ENCODE measurements around the gene SIGLEC7.

SIGLEC7 gene

DNA sequence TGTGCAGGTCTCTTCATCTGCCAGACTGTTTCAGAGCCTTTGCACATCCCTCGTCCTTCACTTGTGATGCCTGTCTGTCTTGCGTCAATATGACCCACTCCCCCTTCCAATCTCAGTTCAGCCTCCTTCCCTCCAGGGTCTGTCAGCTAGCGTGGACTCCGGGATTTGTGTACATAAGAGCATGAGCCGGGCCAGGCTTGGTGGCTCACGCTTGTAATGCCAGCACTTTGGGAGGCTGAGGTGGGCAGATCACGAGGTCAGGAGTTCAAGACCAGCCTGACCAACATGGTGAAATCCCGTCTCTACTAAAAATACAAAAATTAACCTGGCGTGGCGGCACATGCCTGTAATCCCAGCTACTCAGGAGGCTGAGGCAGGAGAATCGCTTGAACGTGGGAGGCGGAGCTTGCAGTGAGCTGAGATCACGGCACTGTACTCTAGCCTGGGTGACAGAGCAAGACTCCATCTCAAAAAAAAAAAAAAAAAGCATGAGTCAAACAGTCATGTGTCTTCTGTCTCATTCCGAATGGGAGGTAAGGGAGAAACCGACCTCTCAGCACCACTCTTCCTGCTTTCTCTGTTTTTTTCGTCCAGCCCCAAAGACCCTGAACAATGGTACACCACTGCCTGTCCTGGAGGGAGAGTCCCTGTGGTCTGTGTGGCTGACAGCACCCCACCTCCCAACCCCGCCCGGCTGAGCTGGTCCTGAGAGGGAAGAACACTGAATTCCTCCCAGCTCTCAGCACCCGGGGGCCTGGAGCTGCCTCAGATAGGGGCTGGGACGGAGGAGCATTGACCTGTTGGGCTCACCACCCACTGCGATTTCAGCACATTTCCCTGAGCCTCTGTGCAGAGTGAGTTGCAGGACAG, 19.8 kb upstream of the SIGLEC7 start:
- peaks cover 30% of the 10 kb centered on the region for H3K27me3 ChIP-seq (ENCODE audit: insufficient read depth, low read depth)
- no peak overlapping the region for H3K9ac ChIP-seq
- H3K79me2 ChIP-seq (ENCODE audit: insufficient read depth, low read depth): no peaks in the 10 kb centered on the region
- H3K27ac ChIP-seq: no peak overlapping the region
- TF ChIP-seq, protein P1, sequence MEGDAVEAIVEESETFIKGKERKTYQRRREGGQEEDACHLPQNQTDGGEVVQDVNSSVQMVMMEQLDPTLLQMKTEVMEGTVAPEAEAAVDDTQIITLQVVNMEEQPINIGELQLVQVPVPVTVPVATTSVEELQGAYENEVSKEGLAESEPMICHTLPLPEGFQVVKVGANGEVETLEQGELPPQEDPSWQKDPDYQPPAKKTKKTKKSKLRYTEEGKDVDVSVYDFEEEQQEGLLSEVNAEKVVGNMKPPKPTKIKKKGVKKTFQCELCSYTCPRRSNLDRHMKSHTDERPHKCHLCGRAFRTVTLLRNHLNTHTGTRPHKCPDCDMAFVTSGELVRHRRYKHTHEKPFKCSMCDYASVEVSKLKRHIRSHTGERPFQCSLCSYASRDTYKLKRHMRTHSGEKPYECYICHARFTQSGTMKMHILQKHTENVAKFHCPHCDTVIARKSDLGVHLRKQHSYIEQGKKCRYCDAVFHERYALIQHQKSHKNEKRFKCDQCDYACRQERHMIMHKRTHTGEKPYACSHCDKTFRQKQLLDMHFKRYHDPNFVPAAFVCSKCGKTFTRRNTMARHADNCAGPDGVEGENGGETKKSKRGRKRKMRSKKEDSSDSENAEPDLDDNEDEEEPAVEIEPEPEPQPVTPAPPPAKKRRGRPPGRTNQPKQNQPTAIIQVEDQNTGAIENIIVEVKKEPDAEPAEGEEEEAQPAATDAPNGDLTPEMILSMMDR (conservative IDR thresholded peaks at IDR 0.05; ENCODE audit: low read depth, low read length): no peak
- no peak overlapping the region for H3K4me3 ChIP-seq (IDR thresholded peaks at IDR 0.05; ENCODE audit: insufficient read depth, low read depth, low read length)
- H4K20me1 ChIP-seq (ENCODE audit: insufficient read depth): no peaks in the 10 kb centered on the region
- no peak overlapping the region for H3K4me2 ChIP-seq
- no peak overlapping the region for H2AFZ ChIP-seq (ENCODE audit: low read depth)
- no peaks in the 10 kb centered on the region for H3K36me3 ChIP-seq (ENCODE audit: insufficient read depth)
- no peaks in the 10 kb centered on the region for H3K4me1 ChIP-seq (ENCODE audit: low read depth, poor library complexity, severe bottlenecking)

DNA sequence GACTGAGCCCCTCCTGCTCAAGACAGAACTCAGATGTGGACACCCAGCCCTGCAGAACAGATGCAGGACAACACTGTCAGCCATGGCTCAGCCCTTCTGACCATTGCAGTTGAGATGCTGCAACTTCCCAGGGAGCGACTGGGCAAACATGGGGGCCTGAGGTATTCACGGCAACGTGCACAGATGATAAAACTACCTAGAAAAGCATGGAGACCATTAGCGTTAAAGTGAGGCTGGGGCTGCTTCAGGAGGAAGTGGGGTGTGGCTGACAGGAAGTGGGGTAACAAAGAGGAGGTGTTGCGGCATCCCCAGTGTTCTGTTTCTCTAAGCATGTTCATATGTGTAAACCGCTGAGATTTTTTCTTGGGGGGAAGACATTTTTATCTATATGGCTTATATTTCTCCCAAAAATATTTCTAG, 18.7 kb upstream of the SIGLEC7 start:
- Histone ChIP-seq H4K20me1 (ENCODE audit: insufficient read depth) (no peaks in the 10 kb centered on the region), H3K9ac (no peak overlapping the region), H3K4me2 (no peak overlapping the region), H3K79me2 (ENCODE audit: insufficient read depth, low read depth) (no peaks in the 10 kb centered on the region), H3K36me3 (ENCODE audit: insufficient read depth) (no peaks in the 10 kb centered on the region), H2AFZ (ENCODE audit: low read depth) (no peak overlapping the region), H3K4me1 (ENCODE audit: low read depth, poor library complexity, severe bottlenecking) (no peaks in the 10 kb centered on the region), H3K27me3 (ENCODE audit: insufficient read depth, low read depth) (peaks cover 25% of the 10 kb centered on the region), H3K27ac (no peak overlapping the region), H3K4me3 (IDR thresholded peaks at IDR 0.05; ENCODE audit: insufficient read depth, low read depth, low read length) (no peak overlapping the region)
- TF ChIP-seq, protein P1 (conservative IDR thresholded peaks at IDR 0.05; ENCODE audit: low read depth, low read length): no peak

DNA sequence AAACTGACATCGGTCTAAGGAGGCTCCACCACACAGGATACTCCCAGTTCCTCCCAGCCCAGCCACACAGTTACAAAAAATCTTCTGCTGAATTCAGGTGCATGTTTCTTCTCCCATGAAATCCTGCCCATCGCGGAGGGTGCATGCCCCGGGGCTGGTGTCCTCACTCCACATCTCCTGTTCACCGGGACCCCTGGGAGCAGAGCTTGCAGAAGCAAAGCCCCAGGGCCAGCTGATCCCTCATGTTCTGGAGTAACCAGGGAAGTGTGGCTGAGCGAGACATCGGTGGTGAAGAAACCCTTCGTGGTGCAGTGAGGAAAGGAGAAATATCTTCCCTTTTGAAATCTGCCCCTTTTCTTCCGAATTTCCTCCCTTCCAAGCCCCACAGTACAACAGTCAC, 18.3 kb upstream of the SIGLEC7 start:
- TF ChIP-seq, protein P1 (conservative IDR thresholded peaks at IDR 0.05; ENCODE audit: low read depth, low read length): no peak
- Histone ChIP-seq H3K79me2 (ENCODE audit: insufficient read depth, low read depth) (no peaks in the 10 kb centered on the region), H3K4me2 (no peak overlapping the region), H2AFZ (ENCODE audit: low read depth) (no peak overlapping the region), H3K4me1 (ENCODE audit: low read depth, poor library complexity, severe bottlenecking) (no peaks in the 10 kb centered on the region), H3K27ac (no peak overlapping the region), H3K27me3 (ENCODE audit: insufficient read depth, low read depth) (peaks cover 23% of the 10 kb centered on the region), H3K36me3 (ENCODE audit: insufficient read depth) (no peaks in the 10 kb centered on the region), H4K20me1 (ENCODE audit: insufficient read depth) (no peaks in the 10 kb centered on the region), H3K4me3 (IDR thresholded peaks at IDR 0.05; ENCODE audit: insufficient read depth, low read depth, low read length) (no peak overlapping the region), H3K9ac (no peak overlapping the region)

DNA sequence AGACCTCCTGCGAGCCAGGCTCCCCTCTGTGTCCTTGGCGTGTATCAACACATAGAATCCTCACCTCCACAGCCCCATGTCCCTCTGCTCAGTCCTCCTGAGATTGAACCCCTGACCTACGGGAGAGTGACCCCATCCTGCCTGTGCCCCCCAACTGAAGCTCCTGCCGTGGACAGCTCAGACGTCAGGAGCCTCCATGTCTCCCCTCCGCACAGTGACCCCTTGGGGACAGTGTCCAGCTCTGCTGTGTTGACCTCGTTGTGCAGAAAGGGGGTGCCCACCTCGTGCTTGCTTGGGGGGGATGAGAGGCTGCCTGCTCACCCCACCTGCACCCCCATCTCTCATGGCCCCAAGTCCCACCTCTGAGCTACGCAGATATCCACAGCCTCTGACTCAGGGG, 17.9 kb upstream of the SIGLEC7 start:
- H3K4me2 ChIP-seq: no peak overlapping the region
- H3K79me2 ChIP-seq (ENCODE audit: insufficient read depth, low read depth): no peaks in the 10 kb centered on the region
- no peaks in the 10 kb centered on the region for H3K4me1 ChIP-seq (ENCODE audit: low read depth, poor library complexity, severe bottlenecking)
- H3K4me3 ChIP-seq (IDR thresholded peaks at IDR 0.05; ENCODE audit: insufficient read depth, low read depth, low read length): no peak overlapping the region
- H3K27ac ChIP-seq: no peak overlapping the region
- H4K20me1 ChIP-seq (ENCODE audit: insufficient read depth): no peaks in the 10 kb centered on the region
- no peak overlapping the region for H3K9ac ChIP-seq
- H2AFZ ChIP-seq (ENCODE audit: low read depth): no peak overlapping the region
- TF ChIP-seq, protein P1 (conservative IDR thresholded peaks at IDR 0.05; ENCODE audit: low read depth, low read length): no peak
- no peaks in the 10 kb centered on the region for H3K36me3 ChIP-seq (ENCODE audit: insufficient read depth)
- H3K27me3 ChIP-seq (ENCODE audit: insufficient read depth, low read depth): peaks cover 19% of the 10 kb centered on the region

Measured in KMS-11 (cell line).